HepG2 (cell line): ENCODE measurements around the gene MNT. TPM values are rescaled to one million over a fixed set of nuclear protein-coding genes. Genes with fewer than 3 reads are reported as not detected.
A peak's percentile ranks its signal among the peaks of the same experiment; 100 is the strongest.

Source experiments
- CBX2 ChIP-seq, 2 experiments: fragments of 200-600 bp in 1 of 2; sonication (generic); formaldehyde crosslinking in 1 of 2; IDR thresholded peaks; 2 replicates each; pipeline versions ENCODE4 v1.7.0 to v1.8.1; 2018 to 2022; ENCODE audit warnings: low read depth in 2 of 2, low read length in 1 of 2, mild to moderate bottlenecking in 1 of 2, missing genetic modification reagents in 1 of 2
- CREM ChIP-seq, 2 experiments: sonication (generic) in 1 of 2; formaldehyde crosslinking in 1 of 2; IDR thresholded peaks; 2 replicates each; pipeline versions ENCODE4 v1.4.0 to v1.6.1; 2016 to 2020; ENCODE audit warnings: antibody characterized with exemption in 1 of 2, mild to moderate bottlenecking in 1 of 2, missing genetic modification reagents in 1 of 2
- GLMP ChIP-seq: sonication (generic); formaldehyde crosslinking; IDR thresholded peaks from 2 replicates; pipeline ENCODE4 v1.9.0; 2021; ENCODE audit warnings: missing genetic modification reagents, mild to moderate bottlenecking, borderline replicate concordance
- HMGA1 ChIP-seq: sonication (generic); formaldehyde crosslinking; conservative IDR thresholded peaks from 2 replicates; pipeline ENCODE4 v1.4.0; 2020; ENCODE audit warnings: missing genetic modification reagents
- IRX3 ChIP-seq: sonication (generic); formaldehyde crosslinking; IDR thresholded peaks from 2 replicates; pipeline ENCODE4 v1.8.1; 2023; ENCODE audit warnings: mild to moderate bottlenecking, low read depth, missing genetic modification reagents, borderline replicate concordance
- MAZ ChIP-seq, 2 experiments: sonication (generic) in 1 of 2; formaldehyde crosslinking in 1 of 2; IDR thresholded peaks; 2 replicates each; pipeline versions ENCODE4 v1.5.0 to v1.6.1; 2012 to 2020; ENCODE audit warnings: low read depth in 2 of 2, mild to moderate bottlenecking in 2 of 2, borderline replicate concordance in 1 of 2, improper control_type of control experiment in 1 of 2, low read length in 1 of 2, missing genetic modification reagents in 1 of 2, moderate library complexity in 1 of 2
- POLR2AphosphoS2 ChIP-seq: IDR thresholded peaks from 2 replicates; pipeline ENCODE4 v1.6.1; 2011; ENCODE audit warnings: low read depth, low read length, improper control_type of control experiment
- PRDM10 ChIP-seq: sonication (generic); formaldehyde crosslinking; IDR thresholded peaks from 2 replicates; pipeline ENCODE4 v1.4.0; 2020; ENCODE audit warnings: low read depth, missing genetic modification reagents
- RNF2 ChIP-seq: fragments of 450-650 bp; conservative IDR thresholded peaks from 2 replicates; pipeline ENCODE4 v1.6.1; 2016; ENCODE audit warnings: low read depth
- SP4 ChIP-seq: sonication (generic); formaldehyde crosslinking; IDR thresholded peaks from 2 replicates; pipeline ENCODE4 v1.8.1; 2023; ENCODE audit warnings: mild to moderate bottlenecking, missing genetic modification reagents
- ZNF292 ChIP-seq: sonication (generic); formaldehyde crosslinking; IDR thresholded peaks from 2 replicates; pipeline ENCODE4 v1.8.1; 2022; ENCODE audit warnings: mild to moderate bottlenecking, low read depth, missing genetic modification reagents, borderline replicate concordance
- ZNF644 ChIP-seq: IDR thresholded peaks from 2 replicates; pipeline ENCODE4 v1.6.1; 2016; ENCODE audit warnings: low read depth
- polyA plus RNA-seq, 8 experiments: library from polyadenylated mRNA; depleted of rRNA in 3 of 8; stranded (reverse) in 7 of 8; unstranded in 1 of 8; fragments of >200 nt; fragmentation: Illumina TruSeq in 4 of 8; extraction: Trizol in 4 of 8; gene quantifications; 2 replicates each; pipeline versions ENCODE4 v1.2.1 to v1.2.3, GENCODE V29; 2011 to 2016; ENCODE audit warnings: low read depth in 4 of 8, missing spikeins in 1 of 8, mixed read lengths in 1 of 8; ENCODE audit not compliant: insufficient read depth in 1 of 8
- total RNA-seq, 5 experiments: library from RNA; depleted of rRNA; stranded (reverse); fragments of >200 nt; fragmentation: Illumina TruSeq; extraction: Trizol; gene quantifications; 2 replicates each; pipeline ENCODE4 v1.2.3, GENCODE V29; 2016; ENCODE audit warnings: low read depth in 1 of 5
- TF ChIP-seq, protein P1 (sequence below): sonication (generic); formaldehyde crosslinking; IDR thresholded peaks from 2 replicates; pipeline ENCODE4 v1.5.1; 2020; ENCODE audit warnings: mild to moderate bottlenecking, missing genetic modification reagents, borderline replicate concordance
- TF ChIP-seq, protein P2 (sequence below): IDR thresholded peaks from 2 replicates; pipeline ENCODE4 v1.6.1; 2012; ENCODE audit warnings: inconsistent platforms

MNT gene
- total and polyA plus RNA-seq, 2 of the 13 experiments (the other 11 are each of a cell fraction or from before 2014, with no cell fraction given) = 2.1 to 3.5 TPM

GRCh38 chr17:2336215-2336851 is 64.5 kb downstream of the MNT start, which contains the start of gene TSR1 (continued):
- TF ChIP-seq PRDM10 (CRISPR knock-in tag) (peak; percentile 41; the same call in 1 of the 2 replicates), ZNF644 (CRISPR knock-in tag) (no peak), RNF2 (peak; percentile 92; the same call in 1 of the 2 replicates), GLMP (CRISPR knock-in tag) (no peak), CREM (IDR thresholded peaks at IDR 0.05) (no peak), CREM (CRISPR knock-in tag; IDR thresholded peaks at IDR 0.05) (no peak), POLR2AphosphoS2 (0 out of 2 replicates have a peak, but pooled peaks have one; percentile 29), SP4 (CRISPR knock-in tag) (peak; percentile 76; the same call in 1 of the 2 replicates), MAZ (IDR thresholded peaks at IDR 0.05; ENCODE audit: borderline replicate concordance, low read depth, low read length) (peak; percentile 84), MAZ (CRISPR knock-in tag; IDR thresholded peaks at IDR 0.05; ENCODE audit: low read depth) (peak; percentile 66; the same call in 1 of the 2 replicates), CBX2 (IDR thresholded peaks at IDR 0.05; ENCODE audit: low read depth, low read length) (no peak), CBX2 (CRISPR knock-in tag; IDR thresholded peaks at IDR 0.05; ENCODE audit: low read depth) (no peak), ZNF292 (CRISPR knock-in tag) (no peak; the same call in 1 of the 2 replicates), HMGA1 (CRISPR knock-in tag) (no peak), IRX3 (peak; percentile 53; the same call in 1 of the 2 replicates)
- TF ChIP-seq, protein P1, sequence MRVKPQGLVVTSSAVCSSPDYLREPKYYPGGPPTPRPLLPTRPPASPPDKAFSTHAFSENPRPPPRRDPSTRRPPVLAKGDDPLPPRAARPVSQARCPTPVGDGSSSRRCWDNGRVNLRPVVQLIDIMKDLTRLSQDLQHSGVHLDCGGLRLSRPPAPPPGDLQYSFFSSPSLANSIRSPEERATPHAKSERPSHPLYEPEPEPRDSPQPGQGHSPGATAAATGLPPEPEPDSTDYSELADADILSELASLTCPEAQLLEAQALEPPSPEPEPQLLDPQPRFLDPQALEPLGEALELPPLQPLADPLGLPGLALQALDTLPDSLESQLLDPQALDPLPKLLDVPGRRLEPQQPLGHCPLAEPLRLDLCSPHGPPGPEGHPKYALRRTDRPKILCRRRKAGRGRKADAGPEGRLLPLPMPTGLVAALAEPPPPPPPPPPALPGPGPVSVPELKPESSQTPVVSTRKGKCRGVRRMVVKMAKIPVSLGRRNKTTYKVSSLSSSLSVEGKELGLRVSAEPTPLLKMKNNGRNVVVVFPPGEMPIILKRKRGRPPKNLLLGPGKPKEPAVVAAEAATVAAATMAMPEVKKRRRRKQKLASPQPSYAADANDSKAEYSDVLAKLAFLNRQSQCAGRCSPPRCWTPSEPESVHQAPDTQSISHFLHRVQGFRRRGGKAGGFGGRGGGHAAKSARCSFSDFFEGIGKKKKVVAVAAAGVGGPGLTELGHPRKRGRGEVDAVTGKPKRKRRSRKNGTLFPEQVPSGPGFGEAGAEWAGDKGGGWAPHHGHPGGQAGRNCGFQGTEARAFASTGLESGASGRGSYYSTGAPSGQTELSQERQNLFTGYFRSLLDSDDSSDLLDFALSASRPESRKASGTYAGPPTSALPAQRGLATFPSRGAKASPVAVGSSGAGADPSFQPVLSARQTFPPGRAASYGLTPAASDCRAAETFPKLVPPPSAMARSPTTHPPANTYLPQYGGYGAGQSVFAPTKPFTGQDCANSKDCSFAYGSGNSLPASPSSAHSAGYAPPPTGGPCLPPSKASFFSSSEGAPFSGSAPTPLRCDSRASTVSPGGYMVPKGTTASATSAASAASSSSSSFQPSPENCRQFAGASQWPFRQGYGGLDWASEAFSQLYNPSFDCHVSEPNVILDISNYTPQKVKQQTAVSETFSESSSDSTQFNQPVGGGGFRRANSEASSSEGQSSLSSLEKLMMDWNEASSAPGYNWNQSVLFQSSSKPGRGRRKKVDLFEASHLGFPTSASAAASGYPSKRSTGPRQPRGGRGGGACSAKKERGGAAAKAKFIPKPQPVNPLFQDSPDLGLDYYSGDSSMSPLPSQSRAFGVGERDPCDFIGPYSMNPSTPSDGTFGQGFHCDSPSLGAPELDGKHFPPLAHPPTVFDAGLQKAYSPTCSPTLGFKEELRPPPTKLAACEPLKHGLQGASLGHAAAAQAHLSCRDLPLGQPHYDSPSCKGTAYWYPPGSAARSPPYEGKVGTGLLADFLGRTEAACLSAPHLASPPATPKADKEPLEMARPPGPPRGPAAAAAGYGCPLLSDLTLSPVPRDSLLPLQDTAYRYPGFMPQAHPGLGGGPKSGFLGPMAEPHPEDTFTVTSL (CRISPR knock-in tag) = no peak
- TF ChIP-seq, protein P2, sequence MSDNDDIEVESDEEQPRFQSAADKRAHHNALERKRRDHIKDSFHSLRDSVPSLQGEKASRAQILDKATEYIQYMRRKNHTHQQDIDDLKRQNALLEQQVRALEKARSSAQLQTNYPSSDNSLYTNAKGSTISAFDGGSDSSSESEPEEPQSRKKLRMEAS = peak; percentile 97
